HCT116 (cell line): ENCODE data around the gene ZNF628. TPM values are rescaled to one million over a fixed set of nuclear protein-coding genes. Genes with fewer than 3 reads are reported as not detected.
A peak's percentile ranks its signal among the peaks of the same experiment; 100 is the strongest.

ENCODE experiments used
- ATAC-seq: fragments of 200-7000 bp; cut with Tn5 transposase; 2 replicates; pipeline ENCODE4 v1.9.1; 2020; ENCODE audit warnings: mild to moderate bottlenecking, moderate library complexity
- BruUV-seq: library from RNA; stranded (reverse); fragments of 400-500 nt; replicated peaks from 2 replicates; lab custom pipeline; 2021; lab: Mats Ljungman, UMichigan
- CTCF ChIA-PET: fragments of 300-600 bp; sonication (Branson Sonifier 250); formaldehyde crosslinking; loops from one replicate; lab custom pipeline; 2021; ENCODE audit warnings: antibody characterized with exemption; lab: Charles Lee
- POLR2A ChIA-PET: fragments of 300-600, 350-600 bp; sonication (Branson Sonifier 250); formaldehyde crosslinking; loops from one replicate; lab custom pipeline; 2021; ENCODE audit warnings: antibody characterized with exemption; lab: Charles Lee
- RAD21 ChIA-PET, 2 experiments: fragments of 300-600 bp; sonication (Branson Sonifier 250); formaldehyde crosslinking; loops; one replicate each; lab custom pipeline; 2023; ENCODE audit warnings: low total read pairs in 2 of 2; ENCODE audit not compliant: uncharacterized antibody in 2 of 2, unreplicated experiment in 2 of 2, low non-redundant PET in 1 of 2; lab: Charles Lee
- DNase-seq: peaks from one replicate; pipeline ENCODE4 v3.0.0-alpha.2; 2010; ENCODE audit warnings: low read depth, low spot score
- H2AFZ ChIP-seq: fragments of 200-600 bp; shearing (Covaris generic), sonication (generic); 2 replicates; pipeline ENCODE4 v1.6.1; 2017; ENCODE audit warnings: low read depth, mixed run types, mixed read lengths, antibody characterized with exemption, low read length; ENCODE audit not compliant: poor library complexity, severe bottlenecking
- H3K27ac ChIP-seq: 2 replicates; pipeline ENCODE4 v1.5.1; 2012; ENCODE audit warnings: low read depth, low read length
- H3K27me3 ChIP-seq: fragments of 200-600 bp; sonication (generic); 2 replicates; pipeline ENCODE4 v1.6.1; 2016; ENCODE audit warnings: mixed run types, low read length, mixed read lengths; ENCODE audit not compliant: insufficient read depth
- H3K36me3 ChIP-seq, 2 experiments: fragments of 200-500 bp in 1 of 2; fragments of 200-600 bp in 1 of 2; sonication (Bioruptor generic) in 1 of 2; sonication (generic) in 1 of 2; 2 replicates each; pipeline versions ENCODE4 v1.5.1 to v1.6.1; 2014 to 2016; ENCODE audit warnings: low read length in 2 of 2, inconsistent platforms in 1 of 2, mixed read lengths in 1 of 2, mixed run types in 1 of 2; ENCODE audit not compliant: insufficient read depth in 2 of 2, control insufficient read depth in 1 of 2
- H3K4me1 ChIP-seq, 2 experiments: fragments of 200-600 bp in 1 of 2; sonication (generic) in 1 of 2; 2 replicates each; pipeline versions ENCODE4 v1.5.1 to v1.6.1; 2012 to 2017; ENCODE audit warnings: low read length in 2 of 2, inconsistent platforms in 1 of 2, mild to moderate bottlenecking in 1 of 2, mixed read lengths in 1 of 2, mixed run types in 1 of 2, moderate library complexity in 1 of 2; ENCODE audit not compliant: insufficient read depth in 2 of 2, control insufficient read depth in 1 of 2
- H3K4me2 ChIP-seq: fragments of 200-600 bp; sonication (generic); 2 replicates; pipeline ENCODE4 v1.6.1; 2017; ENCODE audit warnings: mixed run types, low read length, mixed read lengths
- H3K4me3 ChIP-seq, 2 experiments: fragments of 200-600 bp in 1 of 2; sonication (generic) in 1 of 2; replicated peaks in 1 of 2; 2 replicates each; pipeline ENCODE4 v1.5.1; 2011 to 2016; ENCODE audit warnings: low read length in 2 of 2, control low read depth in 1 of 2, low read depth in 1 of 2, mild to moderate bottlenecking in 1 of 2, mixed read lengths in 1 of 2, mixed run types in 1 of 2
- H3K79me2 ChIP-seq: fragments of 200-600 bp; sonication (generic); 2 replicates; pipeline ENCODE4 v1.6.1; 2017; ENCODE audit warnings: mild to moderate bottlenecking, mixed run types, low read length, moderate library complexity, mixed read lengths; ENCODE audit not compliant: insufficient read depth
- H3K9ac ChIP-seq: fragments of 200-600 bp; sonication (generic); 2 replicates; pipeline ENCODE4 v1.6.1; 2016; ENCODE audit warnings: low read length, mixed read lengths
- H3K9me2 ChIP-seq: fragments of 200-600 bp; sonication (generic), shearing (Covaris generic); 2 replicates; pipeline ENCODE4 v1.6.1; 2017; ENCODE audit warnings: mixed run types, mild to moderate bottlenecking, moderate library complexity; ENCODE audit not compliant: insufficient read depth
- H3K9me3 ChIP-seq, 2 experiments: fragments of 200-500 bp in 1 of 2; fragments of 200-600 bp in 1 of 2; sonication (Bioruptor generic) in 1 of 2; sonication (generic) in 1 of 2; 2 replicates each; pipeline ENCODE4 v1.6.1; 2014 to 2017; ENCODE audit warnings: low read length in 2 of 2, mixed read lengths in 2 of 2, inconsistent platforms in 1 of 2, low read depth in 1 of 2, mild to moderate bottlenecking in 1 of 2, mixed run types in 1 of 2, moderate library complexity in 1 of 2; ENCODE audit not compliant: control insufficient read depth in 1 of 2, insufficient read depth in 1 of 2
- H4K20me1 ChIP-seq: fragments of 200-600 bp; sonication (generic), shearing (Covaris generic); 2 replicates; pipeline ENCODE4 v1.6.1; 2017; ENCODE audit warnings: mixed run types, mild to moderate bottlenecking, moderate library complexity; ENCODE audit not compliant: insufficient read depth
- CBX3 ChIP-seq: IDR thresholded peaks from 2 replicates; pipeline ENCODE4 v1.6.1; 2012; ENCODE audit warnings: low read depth
- CEBPB ChIP-seq: IDR thresholded peaks from 2 replicates; pipeline ENCODE4 v1.6.1; 2012; ENCODE audit warnings: low read depth
- EZH2 ChIP-seq: fragments of 200-600 bp; sonication (generic); IDR thresholded peaks from 2 replicates; pipeline ENCODE4 v1.6.1; 2017; ENCODE audit warnings: antibody characterized with exemption, mixed run types
- EZH2phosphoT487 ChIP-seq: fragments of 200-600 bp; IDR thresholded peaks from 2 replicates; pipeline ENCODE4 v1.6.1; 2018; ENCODE audit warnings: antibody characterized with exemption, borderline replicate concordance
- FOSL1 ChIP-seq: IDR thresholded peaks from 2 replicates; pipeline ENCODE4 v1.6.1; 2012; ENCODE audit warnings: low read depth
- JUND ChIP-seq: IDR thresholded peaks from 2 replicates; pipeline ENCODE4 v1.6.1; 2012
- MAX ChIP-seq: IDR thresholded peaks from 2 replicates; pipeline ENCODE4 v1.6.1; 2012
- POLR2A ChIP-seq: IDR thresholded peaks from 2 replicates; pipeline ENCODE4 v1.7.0; 2011; ENCODE audit warnings: borderline replicate concordance; ENCODE audit not compliant: insufficient read depth, insufficient read length; ENCODE audit errors: extremely low read depth
- POLR2AphosphoS5 ChIP-seq: IDR thresholded peaks from 2 replicates; pipeline ENCODE4 v1.6.1; 2011; ENCODE audit warnings: mild to moderate bottlenecking, low read depth, low read length, moderate library complexity
- SIN3A ChIP-seq: IDR thresholded peaks from 2 replicates; pipeline ENCODE4 v1.6.1; 2012; ENCODE audit warnings: low read depth
- SP1 ChIP-seq: IDR thresholded peaks from 2 replicates; pipeline ENCODE4 v1.6.1; 2012; ENCODE audit warnings: low read depth
- SRF ChIP-seq: IDR thresholded peaks from 2 replicates; pipeline ENCODE4 v1.6.1; 2012; ENCODE audit warnings: low read depth
- TCF7L2 ChIP-seq: IDR thresholded peaks from 2 replicates; pipeline ENCODE4 v1.7.0; 2011; ENCODE audit warnings: borderline replicate concordance, inconsistent platforms; ENCODE audit not compliant: insufficient read depth, insufficient read length; ENCODE audit errors: extremely low read depth
- YY1 ChIP-seq: IDR thresholded peaks from 2 replicates; pipeline ENCODE4 v1.6.1; 2011; ENCODE audit warnings: low read length, low read depth, moderate library complexity, mild to moderate bottlenecking; ENCODE audit not compliant: insufficient replicate concordance; ENCODE audit errors: extremely low read depth
- ZFX ChIP-seq: fragments of 450-650 bp; IDR thresholded peaks from 2 replicates; pipeline ENCODE4 v1.6.1; 2017
- intact Hi-C: fragments of 100-400 bp; cut with micrococcal nuclease; formaldehyde crosslinking; loops from 2 replicates; pipeline ENCODE4 v1.10.0; 2022
- total RNA-seq: library from RNA; stranded (reverse); gene quantifications from one replicate; pipeline ENCODE4 v1.2.1, GENCODE V29; 2021; ENCODE audit not compliant: unreplicated experiment
- TF ChIP-seq, protein P1 (sequence below), 3 experiments: fragments of 200-600 bp in 1 of 3; sonication (generic) in 1 of 3; IDR thresholded peaks in 2 of 3; conservative IDR thresholded peaks in 1 of 3; 2 replicates each; pipeline ENCODE4 v1.5.1; 2012 to 2017; ENCODE audit warnings: low read depth in 2 of 3, low read length in 2 of 3, antibody characterized with exemption in 1 of 3, borderline replicate concordance in 1 of 3, control low read depth in 1 of 3, mild to moderate bottlenecking in 1 of 3, mixed read lengths in 1 of 3, mixed run types in 1 of 3, moderate library complexity in 1 of 3; ENCODE audit not compliant: insufficient read depth in 1 of 3
- TF ChIP-seq, protein P2 (sequence below): IDR thresholded peaks from 2 replicates; pipeline ENCODE4 v1.6.1; 2012; ENCODE audit warnings: low read depth

Gene ZNF628
- total RNA-seq, 1 experiment from 2014 or later = 14.9 TPM

GRCh38 chr19:55461259-55461973 is 15.0 kb upstream of the ZNF628 start, which contains the start of gene ISOC2 (continued):
- TF ChIP-seq, protein P1, sequence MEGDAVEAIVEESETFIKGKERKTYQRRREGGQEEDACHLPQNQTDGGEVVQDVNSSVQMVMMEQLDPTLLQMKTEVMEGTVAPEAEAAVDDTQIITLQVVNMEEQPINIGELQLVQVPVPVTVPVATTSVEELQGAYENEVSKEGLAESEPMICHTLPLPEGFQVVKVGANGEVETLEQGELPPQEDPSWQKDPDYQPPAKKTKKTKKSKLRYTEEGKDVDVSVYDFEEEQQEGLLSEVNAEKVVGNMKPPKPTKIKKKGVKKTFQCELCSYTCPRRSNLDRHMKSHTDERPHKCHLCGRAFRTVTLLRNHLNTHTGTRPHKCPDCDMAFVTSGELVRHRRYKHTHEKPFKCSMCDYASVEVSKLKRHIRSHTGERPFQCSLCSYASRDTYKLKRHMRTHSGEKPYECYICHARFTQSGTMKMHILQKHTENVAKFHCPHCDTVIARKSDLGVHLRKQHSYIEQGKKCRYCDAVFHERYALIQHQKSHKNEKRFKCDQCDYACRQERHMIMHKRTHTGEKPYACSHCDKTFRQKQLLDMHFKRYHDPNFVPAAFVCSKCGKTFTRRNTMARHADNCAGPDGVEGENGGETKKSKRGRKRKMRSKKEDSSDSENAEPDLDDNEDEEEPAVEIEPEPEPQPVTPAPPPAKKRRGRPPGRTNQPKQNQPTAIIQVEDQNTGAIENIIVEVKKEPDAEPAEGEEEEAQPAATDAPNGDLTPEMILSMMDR (IDR thresholded peaks at IDR 0.05 in 2 of 3, conservative IDR thresholded peaks at IDR 0.05 in 1 of 3; ENCODE audit: borderline replicate concordance in 1 of 3, insufficient read depth in 1 of 3, low read depth in 2 of 3, low read length in 2 of 3) = no peak
- TF ChIP-seq ZFX = no peak
- no peak for TF ChIP-seq FOSL1
- no peak for TF ChIP-seq CEBPB

DNA sequence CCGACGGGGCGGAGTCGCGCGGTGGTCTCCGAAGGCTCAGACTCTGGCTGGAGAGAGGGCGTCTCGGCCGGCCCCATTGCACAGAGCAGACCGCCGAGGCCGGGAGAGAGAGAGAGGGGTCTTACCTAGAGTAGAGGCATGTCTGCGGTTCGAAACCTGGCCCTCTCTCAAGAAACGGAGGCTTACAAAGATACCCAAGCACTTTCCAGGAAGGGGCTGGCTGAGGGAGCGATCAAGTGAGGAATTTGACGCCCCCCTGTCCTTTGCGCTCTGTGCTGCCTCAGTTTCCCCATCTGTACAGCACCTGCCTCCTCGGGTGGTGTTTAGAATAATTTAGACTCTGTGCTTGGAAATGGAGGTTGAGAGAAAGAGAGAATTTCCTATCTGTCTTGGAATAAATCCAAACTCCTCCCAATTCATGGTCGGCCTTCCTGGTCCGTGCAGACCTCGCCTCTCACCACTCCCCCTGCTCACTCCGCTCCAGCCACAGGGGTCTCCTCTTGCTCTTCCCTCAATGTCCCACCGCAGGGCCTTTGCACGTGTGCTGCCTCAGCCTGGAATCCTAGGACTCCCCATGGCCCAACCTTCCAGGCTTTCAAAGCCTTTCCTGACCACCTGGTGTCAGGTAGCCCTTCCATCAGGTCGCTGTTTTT is 14.3 kb upstream of the ZNF628 start:
- ChIA-PET CTCF (interaction anchor here (0.6 to 1.5 kb wide), 6 partner anchors 9 to 315 kb away, joined by 3 to 7 read pairs (median 4); partner anchors contain the start of gene ZNF865), POLR2A (interaction anchor here (0.6 to 1.0 kb wide), 6 partner anchors 9 to 55 kb away, joined by 3 to 12 read pairs (median 5); partner anchors contain the start of genes UBE2S and ZNF628), RAD21 (interaction anchor here in 1 of 2 experiments (0.9 kb wide), 1 partner anchor 42 kb away, joined by 4 read pairs; no protein-coding TSS in a partner anchor)
- TSS peak; percentile 89 for BruUV-seq
- peak overlapping the region; percentile 60 for H3K27ac ChIP-seq
- intact Hi-C loops = no loop called here
- peak overlapping the region; percentile 79 for H3K9ac ChIP-seq
- DNase-seq = no peak
- H3K9me2 ChIP-seq = no peaks in the 10 kb centered on the region
- H3K79me2 ChIP-seq = peaks cover 12% of the 10 kb centered on the region; the same call in 1 of the 2 replicates
- no peak overlapping the region for H2AFZ ChIP-seq
- no peaks in the 10 kb centered on the region for H3K27me3 ChIP-seq
- H3K36me3 ChIP-seq = no peaks in the 10 kb centered on the region
- H3K4me2 ChIP-seq = peak overlapping the region; percentile 98
- ATAC-seq = peak; percentile 31
- no peaks in the 10 kb centered on the region for H3K9me3 ChIP-seq
- H3K4me3 ChIP-seq = peak overlapping the region; percentile 51 to 98
- no peaks in the 10 kb centered on the region for H4K20me1 ChIP-seq
- H3K4me1 ChIP-seq = peaks cover 9 to 29% of the 10 kb centered on the region in 2 experiments
- TF ChIP-seq SRF = no peak
- TF ChIP-seq SP1 = no peak
- 0 out of 2 replicates have a peak, but pooled peaks have one; percentile 4 for TF ChIP-seq MAX
- no peak for TF ChIP-seq SIN3A
- no peak for TF ChIP-seq EZH2
- no peak for TF ChIP-seq FOSL1
- no peak for TF ChIP-seq JUND
- no peak for TF ChIP-seq POLR2A
- TF ChIP-seq POLR2AphosphoS5 = peak; percentile 52
- no peak for TF ChIP-seq CBX3
- no peak for TF ChIP-seq TCF7L2
- no peak for TF ChIP-seq EZH2phosphoT487
- no peak for TF ChIP-seq YY1
- TF ChIP-seq, protein P2, sequence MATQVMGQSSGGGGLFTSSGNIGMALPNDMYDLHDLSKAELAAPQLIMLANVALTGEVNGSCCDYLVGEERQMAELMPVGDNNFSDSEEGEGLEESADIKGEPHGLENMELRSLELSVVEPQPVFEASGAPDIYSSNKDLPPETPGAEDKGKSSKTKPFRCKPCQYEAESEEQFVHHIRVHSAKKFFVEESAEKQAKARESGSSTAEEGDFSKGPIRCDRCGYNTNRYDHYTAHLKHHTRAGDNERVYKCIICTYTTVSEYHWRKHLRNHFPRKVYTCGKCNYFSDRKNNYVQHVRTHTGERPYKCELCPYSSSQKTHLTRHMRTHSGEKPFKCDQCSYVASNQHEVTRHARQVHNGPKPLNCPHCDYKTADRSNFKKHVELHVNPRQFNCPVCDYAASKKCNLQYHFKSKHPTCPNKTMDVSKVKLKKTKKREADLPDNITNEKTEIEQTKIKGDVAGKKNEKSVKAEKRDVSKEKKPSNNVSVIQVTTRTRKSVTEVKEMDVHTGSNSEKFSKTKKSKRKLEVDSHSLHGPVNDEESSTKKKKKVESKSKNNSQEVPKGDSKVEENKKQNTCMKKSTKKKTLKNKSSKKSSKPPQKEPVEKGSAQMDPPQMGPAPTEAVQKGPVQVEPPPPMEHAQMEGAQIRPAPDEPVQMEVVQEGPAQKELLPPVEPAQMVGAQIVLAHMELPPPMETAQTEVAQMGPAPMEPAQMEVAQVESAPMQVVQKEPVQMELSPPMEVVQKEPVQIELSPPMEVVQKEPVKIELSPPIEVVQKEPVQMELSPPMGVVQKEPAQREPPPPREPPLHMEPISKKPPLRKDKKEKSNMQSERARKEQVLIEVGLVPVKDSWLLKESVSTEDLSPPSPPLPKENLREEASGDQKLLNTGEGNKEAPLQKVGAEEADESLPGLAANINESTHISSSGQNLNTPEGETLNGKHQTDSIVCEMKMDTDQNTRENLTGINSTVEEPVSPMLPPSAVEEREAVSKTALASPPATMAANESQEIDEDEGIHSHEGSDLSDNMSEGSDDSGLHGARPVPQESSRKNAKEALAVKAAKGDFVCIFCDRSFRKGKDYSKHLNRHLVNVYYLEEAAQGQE = no peak
